ENCODE data around the gene SPEM1. TPM values are rescaled to one million over a fixed set of nuclear protein-coding genes. Genes with fewer than 3 reads are reported as not detected.

The SPEM1 gene, protein sequence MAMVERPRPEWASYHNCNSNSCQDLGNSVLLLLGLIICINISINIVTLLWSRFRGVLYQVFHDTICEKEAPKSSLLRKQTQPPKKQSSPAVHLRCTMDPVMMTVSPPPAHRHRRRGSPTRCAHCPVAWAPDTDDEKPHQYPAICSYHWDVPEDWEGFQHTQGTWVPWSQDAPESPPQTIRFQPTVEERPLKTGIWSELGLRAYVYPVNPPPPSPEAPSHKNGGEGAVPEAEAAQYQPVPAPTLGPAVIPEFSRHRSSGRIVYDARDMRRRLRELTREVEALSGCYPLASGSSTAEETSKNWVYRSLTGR
- 0.31 TPM in 1 of 2 replicates, not detected in the other for total RNA-seq (ENCODE audit: low replicate concordance)
- long read RNA-seq, result 0 reads

DNA sequence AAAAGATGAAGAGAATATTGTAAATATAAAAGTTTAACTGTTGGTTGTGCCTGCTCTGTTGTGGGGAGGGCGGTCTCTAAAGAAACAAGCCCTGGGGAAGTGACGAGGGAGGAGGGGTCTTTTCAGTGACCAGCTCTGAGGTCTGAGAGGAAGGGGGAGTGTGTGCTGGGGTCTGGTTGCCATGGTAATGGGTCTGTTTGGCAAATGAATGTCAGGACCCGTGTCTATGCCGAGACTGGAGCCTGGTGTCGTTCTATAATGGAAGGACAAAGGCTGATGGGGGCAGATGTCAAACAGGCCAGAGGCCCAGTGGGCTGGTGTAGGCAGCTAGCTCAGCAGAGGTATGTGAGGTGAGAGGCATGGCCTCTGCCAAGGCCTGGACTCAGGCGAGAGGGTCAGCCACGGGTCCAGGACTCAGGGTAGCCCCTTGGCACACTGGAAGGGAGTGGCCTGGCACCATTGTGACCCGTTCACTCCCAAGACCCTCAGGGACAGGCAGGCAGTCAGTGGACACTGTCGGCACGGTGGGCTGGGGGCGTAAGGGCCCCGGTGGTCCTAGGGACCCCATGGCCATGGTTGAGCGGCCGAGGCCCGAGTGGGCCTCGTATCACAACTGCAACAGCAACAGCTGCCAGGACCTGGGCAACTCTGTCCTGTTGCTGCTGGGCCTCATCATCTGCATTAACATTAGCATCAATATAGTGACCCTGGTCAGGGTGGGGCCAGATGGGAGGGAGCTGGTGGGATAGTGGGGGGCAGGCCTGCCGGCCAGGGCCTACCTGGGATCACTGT, at the start of gene SPEM1:
Gene SPEM1, plus strand, starts transcription at position 506 of the 792 bp plus-strand sequence. Its CDS starts 61 bp downstream, at position 567.
- TF ChIP-seq, protein P1, sequence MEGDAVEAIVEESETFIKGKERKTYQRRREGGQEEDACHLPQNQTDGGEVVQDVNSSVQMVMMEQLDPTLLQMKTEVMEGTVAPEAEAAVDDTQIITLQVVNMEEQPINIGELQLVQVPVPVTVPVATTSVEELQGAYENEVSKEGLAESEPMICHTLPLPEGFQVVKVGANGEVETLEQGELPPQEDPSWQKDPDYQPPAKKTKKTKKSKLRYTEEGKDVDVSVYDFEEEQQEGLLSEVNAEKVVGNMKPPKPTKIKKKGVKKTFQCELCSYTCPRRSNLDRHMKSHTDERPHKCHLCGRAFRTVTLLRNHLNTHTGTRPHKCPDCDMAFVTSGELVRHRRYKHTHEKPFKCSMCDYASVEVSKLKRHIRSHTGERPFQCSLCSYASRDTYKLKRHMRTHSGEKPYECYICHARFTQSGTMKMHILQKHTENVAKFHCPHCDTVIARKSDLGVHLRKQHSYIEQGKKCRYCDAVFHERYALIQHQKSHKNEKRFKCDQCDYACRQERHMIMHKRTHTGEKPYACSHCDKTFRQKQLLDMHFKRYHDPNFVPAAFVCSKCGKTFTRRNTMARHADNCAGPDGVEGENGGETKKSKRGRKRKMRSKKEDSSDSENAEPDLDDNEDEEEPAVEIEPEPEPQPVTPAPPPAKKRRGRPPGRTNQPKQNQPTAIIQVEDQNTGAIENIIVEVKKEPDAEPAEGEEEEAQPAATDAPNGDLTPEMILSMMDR (conservative IDR thresholded peaks at IDR 0.05), result no peak
- H3K27ac Mint-ChIP-seq, result peak within 1 kb of the TSS; percentile 73
- H3K27me3 Mint-ChIP-seq, result no peaks in the 10 kb centered on the region
- no peak within 1 kb of the TSS for H3K4me3 Mint-ChIP-seq
- peaks cover 7% of the 10 kb centered on the region for H3K36me3 Mint-ChIP-seq
- no peaks in the 10 kb centered on the region for H3K9me3 Mint-ChIP-seq
- H3K4me1 Mint-ChIP-seq (ENCODE audit: unreplicated experiment), result peaks cover 12% of the 10 kb centered on the region
- no peak for DNase-seq (ENCODE audit: extremely low spot score, unreplicated experiment)

DNA sequence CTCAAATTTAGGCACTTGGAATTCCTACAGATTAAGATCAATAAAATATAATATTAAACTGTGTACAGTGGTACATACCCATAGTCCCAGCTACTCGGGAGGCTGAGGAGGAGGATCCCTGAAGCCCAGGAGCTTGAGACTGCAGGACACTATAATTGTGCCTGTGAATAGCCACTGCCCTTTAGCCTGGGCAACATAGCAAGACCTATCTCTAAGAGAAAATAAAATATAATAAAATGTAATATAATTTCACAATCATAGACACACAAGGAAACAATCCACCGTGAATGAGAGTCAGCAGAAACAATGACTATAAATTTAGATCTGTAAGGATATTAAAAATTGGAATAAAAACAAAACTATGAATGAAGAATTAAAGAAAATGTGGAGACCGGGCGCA, 49.3 kb upstream of the SPEM1 start:
- Mint-ChIP-seq H3K4me3 (no peak overlapping the region), H3K27me3 (peaks cover 18% of the 10 kb centered on the region), H3K27ac (no peak overlapping the region), H3K36me3 (no peaks in the 10 kb centered on the region), H3K4me1 (ENCODE audit: unreplicated experiment) (no peaks in the 10 kb centered on the region), H3K9me3 (no peaks in the 10 kb centered on the region)
- TF ChIP-seq, protein P1 (conservative IDR thresholded peaks at IDR 0.05), result no peak
- no peak for DNase-seq (ENCODE audit: extremely low spot score, unreplicated experiment)

DNA sequence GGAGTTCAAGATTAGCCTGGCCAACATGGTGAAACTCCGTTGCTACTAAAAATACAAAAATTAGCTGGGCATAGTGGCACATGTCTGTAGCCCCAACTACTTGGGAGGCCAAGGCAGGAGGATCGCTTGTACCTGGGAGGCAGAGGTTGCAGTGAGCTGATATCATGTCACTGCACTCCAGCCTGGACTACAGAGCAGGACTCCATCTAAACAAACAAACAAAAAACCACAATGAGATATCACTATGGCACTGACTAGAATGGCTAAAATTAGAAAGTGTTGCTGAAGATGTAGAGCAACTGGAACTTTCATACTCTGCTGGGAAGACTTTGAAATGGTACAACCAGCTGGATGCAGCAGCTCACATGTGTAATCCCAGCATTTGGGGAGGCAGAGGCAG, 45.8 kb upstream of the SPEM1 start:
- Mint-ChIP-seq H3K27me3 (peaks cover 19% of the 10 kb centered on the region), H3K4me3 (no peak overlapping the region), H3K9me3 (peaks cover 4% of the 10 kb centered on the region), H3K27ac (no peak overlapping the region), H3K36me3 (no peaks in the 10 kb centered on the region), H3K4me1 (ENCODE audit: unreplicated experiment) (no peaks in the 10 kb centered on the region)
- no peak for DNase-seq (ENCODE audit: extremely low spot score, unreplicated experiment)
- TF ChIP-seq, protein P1 (conservative IDR thresholded peaks at IDR 0.05), result no peak

DNA sequence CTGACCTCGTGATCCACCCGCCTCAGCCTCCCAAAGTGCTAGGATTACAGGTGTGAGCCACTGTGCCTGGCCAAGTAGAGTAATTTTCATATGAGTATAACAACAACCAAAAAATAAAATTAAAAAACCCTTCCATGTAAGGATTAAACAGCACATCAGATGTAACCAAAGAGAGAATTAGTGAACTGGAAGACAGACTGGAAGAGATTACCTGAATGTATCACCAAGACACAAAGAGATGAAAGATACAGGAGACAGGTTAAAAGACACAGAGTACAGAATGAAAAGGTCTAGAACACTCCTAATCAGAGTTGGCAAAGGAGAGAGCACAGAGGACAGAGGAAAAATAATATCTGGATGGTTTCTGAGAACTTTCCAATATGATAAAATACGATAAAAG, 41.0 kb upstream of the SPEM1 start:
- H3K27ac Mint-ChIP-seq, result no peak overlapping the region
- TF ChIP-seq, protein P1 (conservative IDR thresholded peaks at IDR 0.05), result no peak
- H3K9me3 Mint-ChIP-seq, result peaks cover 5% of the 10 kb centered on the region
- H3K27me3 Mint-ChIP-seq, result peaks cover 46% of the 10 kb centered on the region
- no peaks in the 10 kb centered on the region for H3K36me3 Mint-ChIP-seq
- H3K4me3 Mint-ChIP-seq, result no peak overlapping the region
- H3K4me1 Mint-ChIP-seq (ENCODE audit: unreplicated experiment), result peaks cover 4% of the 10 kb centered on the region
- no peak for DNase-seq (ENCODE audit: extremely low spot score, unreplicated experiment)

DNA sequence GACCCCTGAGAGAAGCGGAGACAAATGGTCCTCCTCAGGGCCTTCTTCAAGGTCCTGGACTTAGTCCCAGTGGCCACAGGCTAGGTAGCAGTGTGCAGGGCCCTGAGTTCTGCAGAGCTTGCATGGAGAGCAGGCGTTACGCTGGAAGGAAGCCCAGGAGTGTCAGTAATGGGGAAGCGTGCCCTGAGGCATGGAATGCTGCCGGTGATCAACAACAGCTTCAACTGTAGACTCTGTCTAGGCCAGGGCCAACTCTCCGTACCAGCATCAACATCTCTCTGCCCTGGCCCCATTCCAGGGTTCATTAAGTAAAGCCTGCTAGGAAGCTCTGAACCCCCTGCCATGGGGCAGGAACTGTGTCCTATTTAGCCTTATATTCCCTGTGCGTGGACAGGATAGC, 39.8 kb upstream of the SPEM1 start:
- peaks cover 5% of the 10 kb centered on the region for H3K9me3 Mint-ChIP-seq
- peaks cover 4% of the 10 kb centered on the region for H3K4me1 Mint-ChIP-seq (ENCODE audit: unreplicated experiment)
- no peak for DNase-seq (ENCODE audit: extremely low spot score, unreplicated experiment)
- peak overlapping the region; percentile 86 for H3K4me3 Mint-ChIP-seq
- no peaks in the 10 kb centered on the region for H3K36me3 Mint-ChIP-seq
- peak overlapping the region; percentile 75 for H3K27ac Mint-ChIP-seq
- TF ChIP-seq, protein P1 (conservative IDR thresholded peaks at IDR 0.05), result no peak
- peaks cover 50% of the 10 kb centered on the region for H3K27me3 Mint-ChIP-seq

All from type B pancreatic cell (in vitro differentiated cells).